ENCODE measurements around the gene MSRB3.

DNA sequence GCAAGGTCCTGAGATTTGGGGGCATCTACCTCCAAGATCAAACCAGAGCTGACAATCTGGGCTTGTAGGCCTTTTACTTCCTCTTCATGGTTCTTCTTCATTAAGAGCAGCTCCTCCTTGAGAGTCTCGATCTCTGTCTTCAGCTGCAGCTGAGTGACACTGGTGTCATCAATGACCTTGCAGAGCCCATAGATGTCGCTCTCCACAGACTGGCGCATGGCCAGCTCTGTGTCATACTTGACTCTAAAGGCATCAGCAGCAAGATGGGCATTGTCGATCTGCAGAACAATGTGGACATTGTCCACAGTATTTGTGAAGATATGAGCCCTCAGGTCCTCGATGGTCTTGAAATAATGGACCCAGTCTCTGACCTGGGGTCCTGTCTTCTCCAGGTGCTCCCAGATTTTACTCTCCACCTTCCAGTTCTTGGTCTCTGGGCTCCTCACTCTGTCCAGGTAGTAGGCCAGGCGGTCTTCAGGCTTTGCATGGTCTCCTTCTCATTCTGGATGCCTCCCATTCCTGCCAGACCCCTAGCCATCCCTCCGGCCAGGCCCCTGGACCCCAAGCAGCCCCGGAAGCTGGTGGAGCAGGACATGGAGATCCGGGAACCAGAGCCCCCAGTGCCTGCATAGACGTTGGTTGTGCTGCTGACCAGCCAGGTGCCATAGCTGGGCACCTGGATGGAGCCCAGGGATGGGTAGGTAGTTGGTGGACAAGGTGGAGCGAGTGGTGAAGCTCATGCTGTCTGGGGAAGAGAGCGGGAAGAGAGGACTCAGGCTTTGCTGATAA lies 141.0 kb downstream of the MSRB3 start:
- no peak for TF ChIP-seq CTCF (IDR thresholded peaks at IDR 0.05 in 8 of 11, conservative IDR thresholded peaks at IDR 0.05 in 3 of 11)
- no peak for TF ChIP-seq POLR2A (IDR thresholded peaks at IDR 0.05)
